H1 (cell line): ENCODE results near the gene SDC4. TPM values are rescaled to one million over a fixed set of nuclear protein-coding genes. Genes with fewer than 3 reads are reported as not detected.

Experiments
- EGR1 ChIP-seq: IDR thresholded peaks from 2 replicates; pipeline ENCODE4 v1.6.1; 2011; ENCODE audit warnings: low read depth, low read length, borderline replicate concordance
- GABPA ChIP-seq: IDR thresholded peaks from 2 replicates; pipeline ENCODE4 v1.6.1; 2011; ENCODE audit warnings: mild to moderate bottlenecking, low read length, moderate library complexity, borderline replicate concordance; ENCODE audit not compliant: insufficient read depth
- JUND ChIP-seq: IDR thresholded peaks from 2 replicates; pipeline ENCODE4 v1.6.1; 2011; ENCODE audit warnings: mild to moderate bottlenecking, improper control_type of control experiment, low read length
- MAX ChIP-seq: IDR thresholded peaks from 2 replicates; pipeline ENCODE4 v1.6.1; 2012; ENCODE audit warnings: inconsistent platforms
- PHF8 ChIP-seq: fragments of 200-600 bp; sonication (generic); conservative IDR thresholded peaks from 2 replicates; pipeline ENCODE4 v1.7.1; 2012; ENCODE audit warnings: low read depth, mild to moderate bottlenecking, inconsistent platforms, low read length, moderate library complexity
- SP1 ChIP-seq: IDR thresholded peaks from 2 replicates; pipeline ENCODE4 v1.6.1; 2011; ENCODE audit warnings: low read depth, low read length
- SUZ12 ChIP-seq: fragments of 200-600 bp; sonication (generic); IDR thresholded peaks from 2 replicates; pipeline ENCODE4 v1.6.1; 2012; ENCODE audit warnings: mild to moderate bottlenecking, inconsistent platforms, low read length, moderate library complexity, mixed read lengths
- TAF7 ChIP-seq: optimal IDR thresholded peaks from 2 replicates; pipeline ENCODE3; 2011; ENCODE audit warnings: low read depth, mild to moderate bottlenecking, inconsistent platforms, low read length, moderate library complexity, borderline replicate concordance
- ZNF274 ChIP-seq: IDR thresholded peaks from 2 replicates; pipeline ENCODE4 v1.7.0; 2012; ENCODE audit warnings: low read length, borderline replicate concordance; ENCODE audit errors: extremely low read depth
- polyA plus RNA-seq, 7 experiments: library from polyadenylated mRNA; depleted of rRNA in 3 of 7; stranded (reverse) in 5 of 7; unstranded in 2 of 7; fragments of >200 nt in 5 of 7; fragments of 200-250 nt in 2 of 7; gene quantifications; 1 replicate in 5 of 7; 2 replicates in 1 of 7; 4 replicates in 1 of 7; pipeline versions ENCODE4 v1.2.1 to v1.2.3, GENCODE V29; 2011 to 2013; ENCODE audit warnings: missing spikeins in 2 of 7, mixed read lengths in 2 of 7
- total RNA-seq: library from RNA; stranded (reverse); fragmentation: NEBNext Ultra II Directional; extraction: Animal tissue kit (Norgen Biotek cat#: 25700); gene quantifications from 2 replicates; pipeline ENCODE4 v1.2.1, GENCODE V29; 2021

SDC4 gene
- total and polyA plus RNA-seq, 2 of the 8 experiments (the other 6 are each of a cell fraction or from before 2014, with no cell fraction given), result 34.6 to 60.2 TPM

GRCh38 chr20:45343532-45344167 is 4.6 kb downstream of the SDC4 start (continued):
- TF ChIP-seq MAX (no peak), PHF8 (no peak), EGR1 (no peak), JUND (no peak), SUZ12 (no peak), TAF7 (no peak), ZNF274 (no peak), SP1 (no peak), GABPA (no peak)
